ENCODE data around the gene INTS1.
A peak's percentile ranks its signal among the peaks of the same experiment; 100 is the strongest.
"Not testable (repeated sequence)": the region's sequence is repeated elsewhere in the genome, so short reads cannot be mapped to it uniquely, and the experiment has no call there.

The INTS1 gene

GRCh38 chr7:1444214-1444924 lies 59.8 kb downstream of the INTS1 start:
- H3K27ac Mint-ChIP-seq, result no peak overlapping the region
- H3K27me3 Mint-ChIP-seq, result no peaks in the 10 kb centered on the region
- H3K9me3 Mint-ChIP-seq, result peaks cover 1% of the 10 kb centered on the region
- H3K4me1 Mint-ChIP-seq, result no peaks in the 10 kb centered on the region
- no peak overlapping the region for H3K4me3 Mint-ChIP-seq
- no peak for DNase-seq
- H3K36me3 Mint-ChIP-seq, result no peaks in the 10 kb centered on the region
- CTCF ChIA-PET, result no interaction called here

DNA sequence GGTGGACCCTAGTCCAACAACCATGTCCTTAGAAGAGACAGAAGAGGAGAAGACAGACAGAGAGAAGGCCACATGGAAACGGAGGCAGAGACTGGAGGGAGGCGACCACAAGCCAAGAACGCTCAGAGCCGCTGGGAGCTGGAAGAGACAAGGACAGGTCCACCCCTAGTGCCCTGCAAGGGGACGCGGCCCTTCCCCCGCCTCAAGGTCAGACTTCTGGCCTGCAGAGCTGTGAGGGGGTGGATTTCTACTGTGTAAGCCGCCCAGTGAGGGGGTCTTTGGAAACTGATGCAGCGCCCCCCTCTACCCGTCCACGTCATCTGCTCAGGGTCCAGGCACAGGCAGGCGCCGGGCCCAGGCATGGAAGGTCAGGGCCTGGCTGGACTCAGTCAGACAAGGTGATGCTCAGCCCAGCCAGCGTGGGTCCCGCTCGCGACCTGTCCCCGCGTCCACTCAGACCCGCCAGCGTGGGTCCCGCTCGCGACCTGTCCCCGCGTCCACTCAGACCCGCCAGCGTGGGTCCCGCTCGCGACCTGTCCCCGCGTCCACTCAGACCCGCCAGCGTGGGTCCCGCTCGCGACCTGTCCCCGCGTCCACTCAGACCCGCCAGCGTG lies 60.5 kb downstream of the INTS1 start:
- H3K9me3 Mint-ChIP-seq, H3K36me3 Mint-ChIP-seq, H3K27ac Mint-ChIP-seq, H3K27me3 Mint-ChIP-seq, H3K4me1 Mint-ChIP-seq, DNase-seq, H3K4me3 Mint-ChIP-seq, CTCF ChIA-PET: not testable (repeated sequence)

DNA sequence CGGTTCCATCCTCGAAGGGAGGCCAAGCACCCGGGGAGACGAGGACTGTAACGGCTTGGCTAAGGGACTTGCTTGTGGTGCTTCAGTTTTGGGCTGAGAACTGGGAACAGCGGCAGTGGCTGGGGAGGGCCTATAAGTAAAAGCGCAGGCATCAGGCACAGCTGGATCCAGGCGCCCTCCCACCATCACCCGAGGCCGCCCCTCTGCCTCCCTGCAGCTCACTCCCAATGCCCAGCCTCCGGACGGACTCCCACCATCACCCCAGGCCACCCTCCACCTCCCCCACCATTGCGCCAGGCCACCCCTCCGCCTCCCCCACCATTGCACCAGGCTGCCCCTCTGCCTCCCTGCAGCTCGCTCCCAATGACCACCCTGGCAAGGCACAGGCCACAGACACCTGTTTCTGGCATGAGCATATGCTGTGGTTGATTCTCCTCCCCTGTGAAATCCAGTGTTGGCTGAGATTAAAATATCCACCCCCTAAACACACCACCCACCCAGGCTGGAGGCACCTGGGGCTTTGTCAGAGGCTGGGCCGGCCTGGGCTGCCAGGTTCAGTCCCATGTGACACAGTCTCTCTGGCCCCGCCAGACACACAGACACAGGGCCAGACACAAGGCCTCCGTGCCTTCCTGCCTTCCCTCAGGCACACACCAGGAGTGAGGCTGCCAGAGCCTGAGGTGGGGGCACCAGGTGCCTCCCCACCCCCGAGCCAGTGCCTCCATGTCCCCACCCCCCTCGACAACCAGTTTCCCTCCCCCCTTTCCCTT lies 61.6 kb downstream of the INTS1 start:
- Mint-ChIP-seq H3K4me3 (no peak overlapping the region), H3K27ac (no peak overlapping the region)
- DNase-seq, result no peak

DNA sequence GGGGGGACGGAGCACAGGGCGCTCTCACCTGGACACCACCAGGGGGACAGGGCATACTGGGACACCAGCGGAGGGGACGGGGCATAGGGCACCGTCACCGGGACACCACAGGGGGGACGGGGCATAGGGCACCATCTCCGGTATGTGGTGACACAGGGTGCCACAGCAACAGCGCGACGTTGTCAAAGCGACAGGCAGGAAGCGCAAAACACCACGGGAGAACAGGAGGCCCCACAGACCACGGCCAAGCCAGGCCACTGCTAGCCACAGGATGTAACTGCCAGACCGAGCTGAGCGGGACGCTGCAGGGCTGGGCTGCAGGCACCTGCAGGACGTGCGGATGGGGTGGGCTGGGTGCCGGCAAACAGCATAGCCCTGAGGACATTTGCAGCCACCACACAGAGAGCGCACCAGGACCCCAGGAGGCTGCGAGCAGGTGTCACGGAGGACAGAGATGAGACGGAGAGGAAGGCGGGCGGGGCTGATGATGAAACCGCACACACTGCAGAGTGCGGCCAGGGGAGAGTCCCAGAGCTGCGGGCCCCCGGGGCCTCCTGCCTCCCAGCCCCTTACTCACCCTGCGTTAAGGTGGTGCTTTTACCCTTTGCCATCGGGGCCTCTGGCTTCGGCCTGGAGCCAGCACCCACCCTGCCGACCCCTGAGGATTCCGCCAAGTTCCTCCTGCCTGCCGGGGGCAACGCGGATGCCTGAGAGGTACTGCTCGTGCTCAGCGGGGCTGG lies 62.4 kb downstream of the INTS1 start:
- Mint-ChIP-seq H3K36me3 (no peaks in the 10 kb centered on the region), H3K9me3 (peaks cover 5% of the 10 kb centered on the region), H3K27ac (no peak overlapping the region), H3K4me3 (no peak overlapping the region), H3K27me3 (no peaks in the 10 kb centered on the region), H3K4me1 (no peaks in the 10 kb centered on the region)
- DNase-seq, result no peak
- CTCF ChIA-PET, result no interaction called here

More for the DNA sequence above, 61.6 kb downstream of the INTS1 start:
- CTCF ChIA-PET, result no interaction called here
- Mint-ChIP-seq H3K27me3 (no peaks in the 10 kb centered on the region), H3K4me1 (no peaks in the 10 kb centered on the region), H3K9me3 (peaks cover 5% of the 10 kb centered on the region), H3K36me3 (no peaks in the 10 kb centered on the region)

DNA sequence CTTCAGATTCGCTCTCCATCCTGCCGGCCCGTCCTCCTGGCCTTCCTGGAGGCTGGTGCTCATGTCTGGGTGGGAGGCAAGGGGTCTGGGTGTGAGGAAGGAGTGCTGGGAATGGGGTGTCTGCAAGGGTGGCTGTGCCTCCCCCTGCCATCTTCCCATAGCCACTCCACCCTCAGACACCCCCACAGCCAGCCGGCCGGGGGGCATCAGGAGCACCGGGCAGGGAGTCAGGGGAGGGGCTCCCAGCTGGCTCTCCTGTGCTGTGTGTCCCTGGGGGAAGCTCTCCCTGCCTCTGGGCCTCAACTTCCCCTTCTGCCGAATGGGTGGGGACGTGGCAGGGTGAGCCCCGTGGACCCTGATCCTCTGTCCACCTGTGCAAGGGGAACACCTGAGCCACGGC lies 63.6 kb downstream of the INTS1 start:
- H3K27ac Mint-ChIP-seq, result no peak overlapping the region
- H3K9me3 Mint-ChIP-seq, result peaks cover 5% of the 10 kb centered on the region
- no peak for DNase-seq
- H3K4me3 Mint-ChIP-seq, result no peak overlapping the region
- H3K36me3 Mint-ChIP-seq, result no peaks in the 10 kb centered on the region
- H3K27me3 Mint-ChIP-seq, result no peaks in the 10 kb centered on the region
- H3K4me1 Mint-ChIP-seq, result no peaks in the 10 kb centered on the region
- CTCF ChIA-PET, result interaction anchor here (1.1 kb wide), 1 partner anchor 10 kb away, joined by 4 read pairs; no protein-coding TSS in a partner anchor

GRCh38 chr7:1439373-1440363 lies 64.5 kb downstream of the INTS1 start:
- Mint-ChIP-seq H3K4me1 (no peaks in the 10 kb centered on the region), H3K9me3 (peaks cover 5% of the 10 kb centered on the region), H3K27ac (no peak overlapping the region), H3K4me3 (no peak overlapping the region), H3K27me3 (no peaks in the 10 kb centered on the region), H3K36me3 (no peaks in the 10 kb centered on the region)
- CTCF ChIA-PET, result interaction anchor here (1.1 kb wide), 1 partner anchor 9 kb away, joined by 4 read pairs; no protein-coding TSS in a partner anchor
- no peak for DNase-seq

DNA sequence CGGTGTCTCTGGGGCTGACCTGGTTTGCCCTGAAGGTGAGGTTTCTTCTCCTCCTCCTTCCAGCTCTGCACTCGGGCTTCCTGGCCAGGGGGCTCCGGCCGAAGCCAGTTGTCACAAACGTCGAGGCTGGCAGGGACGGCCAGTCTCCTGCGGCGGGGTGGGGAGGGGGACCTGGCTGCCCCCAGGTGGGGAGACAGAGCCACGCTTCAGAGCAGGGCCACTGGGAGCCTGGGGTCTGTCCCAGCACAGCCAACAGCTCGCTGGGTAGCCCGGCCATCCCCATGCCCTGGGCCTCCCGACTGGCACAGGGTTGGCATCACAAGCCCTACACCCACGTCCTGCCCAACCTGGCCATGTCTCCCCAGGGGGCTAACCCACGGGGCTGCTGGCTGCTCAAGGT lies 65.4 kb downstream of the INTS1 start:
- Mint-ChIP-seq H3K36me3 (no peaks in the 10 kb centered on the region), H3K4me1 (no peaks in the 10 kb centered on the region), H3K4me3 (no peak overlapping the region), H3K27ac (no peak overlapping the region), H3K9me3 (peaks cover 5% of the 10 kb centered on the region), H3K27me3 (no peaks in the 10 kb centered on the region)
- no peak for DNase-seq
- CTCF ChIA-PET, result no interaction called here

DNA sequence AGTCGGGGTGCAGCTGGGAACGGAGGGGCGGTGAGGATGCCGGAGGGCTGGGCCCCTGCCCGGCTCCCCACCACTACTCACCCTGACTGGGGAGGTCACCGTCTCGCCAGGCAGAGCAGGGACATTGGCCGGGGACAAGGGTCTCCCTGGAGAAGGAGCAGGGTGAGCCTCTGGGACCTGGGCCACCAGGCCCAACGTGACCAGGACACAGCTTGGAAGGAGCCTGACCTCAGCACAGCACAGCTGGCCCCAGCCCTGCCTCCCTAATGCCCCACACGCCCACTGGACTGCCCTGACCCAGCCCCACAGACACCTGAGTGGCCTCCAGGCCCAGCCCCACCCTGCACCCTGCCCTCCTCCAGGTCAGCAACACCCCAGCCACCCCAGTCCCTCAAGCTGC lies 66.0 kb downstream of the INTS1 start:
- Mint-ChIP-seq H3K36me3 (no peaks in the 10 kb centered on the region), H3K4me3 (no peak overlapping the region), H3K27me3 (no peaks in the 10 kb centered on the region), H3K9me3 (peaks cover 5% of the 10 kb centered on the region), H3K27ac (peak overlapping the region; percentile 42), H3K4me1 (no peaks in the 10 kb centered on the region)
- CTCF ChIA-PET, result interaction anchor here (1.1 kb wide), 1 partner anchor 21 kb away, joined by 3 read pairs; no protein-coding TSS in a partner anchor
- DNase-seq, result no peak

DNA sequence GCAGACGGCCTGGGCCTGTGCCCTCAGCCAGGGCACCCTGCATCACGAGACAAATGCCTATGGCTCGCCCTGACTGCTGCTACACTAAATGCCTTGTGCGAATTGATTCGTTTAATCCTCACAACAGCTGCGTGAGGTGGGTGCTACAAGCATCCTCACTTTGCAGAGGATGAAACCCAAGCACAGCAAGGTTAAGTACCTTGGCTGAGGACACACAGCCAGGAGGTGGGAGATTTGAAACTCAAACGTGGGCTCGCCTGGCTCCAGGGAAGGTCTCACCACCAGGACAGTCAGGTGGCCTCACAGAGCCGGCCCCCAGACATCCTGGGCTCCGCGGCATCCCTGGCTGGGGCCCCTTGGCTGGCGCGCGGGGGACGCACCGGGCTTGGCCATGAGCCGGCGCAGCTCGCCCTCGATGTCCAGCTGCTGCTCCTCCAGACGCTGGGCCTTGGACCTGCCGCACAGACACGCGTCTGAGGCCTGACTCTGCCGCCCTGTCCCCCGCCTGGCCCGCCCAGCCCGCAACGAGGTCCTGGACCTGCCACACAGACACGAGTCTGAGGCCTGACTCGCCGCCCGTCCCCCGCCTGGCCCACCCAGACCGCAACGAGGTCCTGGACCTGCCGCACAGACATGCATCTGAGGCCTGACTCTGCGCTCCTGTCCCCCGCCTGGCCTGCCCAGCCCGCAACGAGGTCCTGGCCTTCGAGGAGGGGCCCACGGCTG lies 66.9 kb downstream of the INTS1 start:
- H3K9me3 Mint-ChIP-seq, result peaks cover 5% of the 10 kb centered on the region
- H3K36me3 Mint-ChIP-seq, result no peaks in the 10 kb centered on the region
- no peak for DNase-seq
- H3K4me1 Mint-ChIP-seq, result peaks cover 2% of the 10 kb centered on the region
- no peak overlapping the region for H3K27ac Mint-ChIP-seq
- H3K4me3 Mint-ChIP-seq, result no peak overlapping the region
- CTCF ChIA-PET, result interaction anchor here (1.1 kb wide), 1 partner anchor 20 kb away, joined by 3 read pairs; no protein-coding TSS in a partner anchor
- H3K27me3 Mint-ChIP-seq, result peaks cover 3% of the 10 kb centered on the region

- CTCF ChIA-PET, result no interaction called here
- no peak overlapping the region for H3K4me3 Mint-ChIP-seq
- no peaks in the 10 kb centered on the region for H3K36me3 Mint-ChIP-seq
- H3K4me1 Mint-ChIP-seq, result peaks cover 2% of the 10 kb centered on the region
- H3K9me3 Mint-ChIP-seq, result peaks cover 5% of the 10 kb centered on the region
- no peak overlapping the region for H3K27ac Mint-ChIP-seq
- no peak for DNase-seq
- peaks cover 5% of the 10 kb centered on the region for H3K27me3 Mint-ChIP-seq
Measured at GRCh38 chr7:1436608-1437007, 67.6 kb downstream of the INTS1 start.

DNA sequence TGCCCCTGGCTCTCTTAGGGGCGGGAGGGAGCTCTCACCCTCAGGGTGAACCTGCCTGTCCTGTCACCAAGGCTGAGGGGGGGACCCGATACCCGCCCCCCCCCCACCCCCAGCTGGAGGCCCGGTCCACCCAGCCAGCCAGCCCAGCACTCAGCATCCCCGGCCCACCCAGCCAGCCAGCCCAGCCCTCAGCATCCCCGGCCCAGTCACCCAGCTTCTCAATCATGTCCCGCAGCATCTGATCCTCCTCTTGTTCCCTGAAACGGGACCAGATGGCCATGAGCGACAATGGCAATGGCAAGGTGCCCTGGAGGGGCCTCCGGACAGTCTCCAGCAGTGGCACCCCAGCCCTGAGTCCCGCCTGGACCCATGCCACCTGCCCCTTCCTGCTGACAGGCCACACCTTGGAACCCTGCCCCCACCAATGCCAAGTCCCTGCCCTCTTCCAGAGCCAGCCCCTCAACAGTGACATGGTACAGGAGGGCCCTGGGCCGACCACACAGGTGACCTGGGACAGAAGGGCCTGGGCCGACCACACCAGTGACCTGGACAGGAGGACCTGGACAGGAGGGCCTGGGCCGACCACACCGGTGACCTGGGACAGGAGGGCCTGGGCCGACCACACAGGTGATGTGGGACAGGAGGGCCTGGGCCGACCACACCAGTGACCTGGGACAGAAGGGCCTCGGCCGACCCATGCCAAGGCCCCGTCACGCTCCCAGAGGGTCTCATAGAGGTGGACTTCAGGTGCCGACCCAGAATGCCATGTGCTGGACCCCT lies 69.1 kb downstream of the INTS1 start:
- no peaks in the 10 kb centered on the region for H3K36me3 Mint-ChIP-seq
- no peak for DNase-seq
- CTCF ChIA-PET, result interaction anchor here (0.7 to 0.8 kb wide), 2 partner anchors 190 to 241 kb away, joined by 3 read pairs; no protein-coding TSS in a partner anchor
- H3K27me3 Mint-ChIP-seq, result peaks cover 13% of the 10 kb centered on the region
- H3K4me1 Mint-ChIP-seq, result peaks cover 2% of the 10 kb centered on the region
- H3K4me3 Mint-ChIP-seq, result no peak overlapping the region
- H3K9me3 Mint-ChIP-seq, result peaks cover 5% of the 10 kb centered on the region
- H3K27ac Mint-ChIP-seq, result no peak overlapping the region

DNA sequence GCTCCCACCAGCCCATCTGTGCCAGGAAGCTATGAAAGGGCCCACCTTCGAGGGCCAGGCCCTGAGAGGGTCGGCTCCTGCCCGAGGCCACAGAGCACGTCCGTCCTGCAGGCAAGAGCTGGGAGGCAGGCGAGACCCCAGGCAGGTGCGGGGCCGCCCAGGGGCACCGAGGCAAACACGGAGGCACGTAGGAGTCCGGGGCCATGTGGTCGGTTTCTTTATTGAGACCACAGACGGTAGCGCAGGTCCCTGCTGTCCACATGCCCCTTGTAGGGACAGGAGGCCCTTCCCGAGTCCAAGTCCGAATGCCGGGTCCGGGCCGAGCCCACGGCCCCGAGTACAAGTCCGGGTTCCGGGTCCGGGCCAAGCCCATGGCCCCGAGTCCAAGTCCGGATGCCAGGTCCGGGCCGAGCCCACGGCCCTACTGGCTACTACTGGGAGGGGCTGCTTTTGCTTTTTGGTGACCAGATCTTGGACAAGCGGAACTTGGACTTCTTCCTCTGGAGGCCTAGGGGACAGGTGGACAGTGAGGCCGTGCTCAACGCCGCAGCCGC lies 69.9 kb downstream of the INTS1 start:
- H3K4me1 Mint-ChIP-seq, result peaks cover 2% of the 10 kb centered on the region
- H3K27me3 Mint-ChIP-seq, result peaks cover 13% of the 10 kb centered on the region
- no peak overlapping the region for H3K27ac Mint-ChIP-seq
- CTCF ChIA-PET, result interaction anchor here (2.7 to 3.9 kb wide), 2 partner anchors 17 to 241 kb away, joined by 21 to 38 read pairs; no protein-coding TSS in a partner anchor
- no peak for DNase-seq
- H3K4me3 Mint-ChIP-seq, result no peak overlapping the region
- peaks cover 3% of the 10 kb centered on the region for H3K9me3 Mint-ChIP-seq
- H3K36me3 Mint-ChIP-seq, result no peaks in the 10 kb centered on the region
